Gastroesophageal sphincter (tissue), 3 donors: Measurements from ENCODE around the gene NTSR1.

Experiments
- CTCF ChIP-seq, 4 experiments: fragments of 200-600 bp in 2 of 4; fragments of 450-650 bp in 2 of 4; sonication (generic) in 1 of 4; IDR thresholded peaks; one replicate each; pipeline ENCODE4 v1.5.1; 2017 to 2019; ENCODE audit warnings: antibody characterized with exemption in 4 of 4, mild to moderate bottlenecking in 2 of 4, moderate library complexity in 2 of 4
- EP300 ChIP-seq: sonication (generic); formaldehyde crosslinking; IDR thresholded peaks from one replicate; pipeline ENCODE4 v1.6.1; 2017; ENCODE audit warnings: antibody characterized with exemption, mild to moderate bottlenecking
- POLR2A ChIP-seq, 2 donors: fragments of 450-650 bp; IDR thresholded peaks; one replicate each; pipeline ENCODE4 v1.6.1; 2017; ENCODE audit warnings: antibody characterized with exemption in 2 of 2, mild to moderate bottlenecking in 2 of 2, moderate library complexity in 1 of 2

- no peak for TF ChIP-seq POLR2A (IDR thresholded peaks at IDR 0.05)
- peak in 3 of 4 experiments; percentile 86 to 96 (median 95) for TF ChIP-seq CTCF (IDR thresholded peaks at IDR 0.05)
- TF ChIP-seq EP300 = no peak
Observed at GRCh38 chr20:62791301-62792181, 82.9 kb downstream of the NTSR1 start.
